Activated T-cell treated with anti-CD3 and anti-CD28 coated beads, Interleukin-2, amount 50 U/mL, for 24 hours (primary cell): ENCODE data around the gene PTF1A.

ENCODE experiments used
- DNase-seq: peaks from one replicate; pipeline ENCODE4 v3.0.0-alpha.2; 2020
- H3K27ac Mint-ChIP-seq: 2 replicates; pipeline ENCODE4 v1.8.0; 2020; ENCODE audit warnings: mild to moderate bottlenecking, mixed read lengths
- H3K27me3 Mint-ChIP-seq: 2 replicates; pipeline ENCODE4 v1.8.0; 2020; ENCODE audit warnings: mixed read lengths
- H3K36me3 Mint-ChIP-seq: 2 replicates; pipeline ENCODE4 v1.8.0; 2020; ENCODE audit warnings: low read depth, mixed read lengths
- H3K4me1 Mint-ChIP-seq: 2 replicates; pipeline ENCODE4 v1.8.0; 2020; ENCODE audit warnings: low read depth, mixed read lengths
- H3K4me3 Mint-ChIP-seq: 2 replicates; pipeline ENCODE4 v1.8.0; 2020; ENCODE audit warnings: mild to moderate bottlenecking, moderate library complexity, mixed read lengths
- H3K9me3 Mint-ChIP-seq: 2 replicates; pipeline ENCODE4 v1.8.0; 2020; ENCODE audit warnings: mixed read lengths

The PTF1A gene

GRCh38 chr10:23194966-23195845 is 3.1 kb downstream of the PTF1A start:
- H3K9me3 Mint-ChIP-seq = no peaks in the 10 kb centered on the region
- peaks cover 85% of the 10 kb centered on the region for H3K27me3 Mint-ChIP-seq
- H3K4me1 Mint-ChIP-seq = peaks cover 11% of the 10 kb centered on the region
- no peaks in the 10 kb centered on the region for H3K36me3 Mint-ChIP-seq
- no peak overlapping the region for H3K27ac Mint-ChIP-seq
- no peak for DNase-seq
- H3K4me3 Mint-ChIP-seq = no peak overlapping the region

- no peaks in the 10 kb centered on the region for H3K36me3 Mint-ChIP-seq
- no peaks in the 10 kb centered on the region for H3K9me3 Mint-ChIP-seq
- H3K4me3 Mint-ChIP-seq = no peak overlapping the region
- DNase-seq = no peak
- H3K4me1 Mint-ChIP-seq = peaks cover 11% of the 10 kb centered on the region
- peaks cover 85% of the 10 kb centered on the region for H3K27me3 Mint-ChIP-seq
- H3K27ac Mint-ChIP-seq = no peak overlapping the region
Observed at GRCh38 chr10:23195846-23196600, 3.9 kb downstream of the PTF1A start.

- no peak for DNase-seq
- Mint-ChIP-seq H3K27me3 (peaks cover 85% of the 10 kb centered on the region), H3K4me3 (no peak overlapping the region), H3K9me3 (no peaks in the 10 kb centered on the region), H3K4me1 (peaks cover 11% of the 10 kb centered on the region), H3K27ac (no peak overlapping the region), H3K36me3 (no peaks in the 10 kb centered on the region)
Observed at GRCh38 chr10:23196915-23197314, 4.8 kb downstream of the PTF1A start.

GRCh38 chr10:23197416-23197861 is 5.3 kb downstream of the PTF1A start:
- Mint-ChIP-seq H3K36me3 (no peaks in the 10 kb centered on the region), H3K4me1 (peaks cover 11% of the 10 kb centered on the region), H3K4me3 (no peak overlapping the region), H3K9me3 (no peaks in the 10 kb centered on the region), H3K27ac (no peak overlapping the region), H3K27me3 (peaks cover 88% of the 10 kb centered on the region)
- DNase-seq = no peak

- DNase-seq = no peak
- Mint-ChIP-seq H3K9me3 (no peaks in the 10 kb centered on the region), H3K36me3 (no peaks in the 10 kb centered on the region), H3K4me1 (peaks cover 11% of the 10 kb centered on the region), H3K27me3 (peaks cover 94% of the 10 kb centered on the region), H3K27ac (no peak overlapping the region), H3K4me3 (no peak overlapping the region)
Observed at GRCh38 chr10:23198610-23198939, 6.5 kb downstream of the PTF1A start.

GRCh38 chr10:23198940-23199767 is 7.0 kb downstream of the PTF1A start:
- peaks cover 95% of the 10 kb centered on the region for H3K27me3 Mint-ChIP-seq
- no peak overlapping the region for H3K4me3 Mint-ChIP-seq
- H3K27ac Mint-ChIP-seq = no peak overlapping the region
- peaks cover 9% of the 10 kb centered on the region for H3K4me1 Mint-ChIP-seq
- DNase-seq = no peak
- H3K9me3 Mint-ChIP-seq = no peaks in the 10 kb centered on the region
- H3K36me3 Mint-ChIP-seq = no peaks in the 10 kb centered on the region

- H3K4me1 Mint-ChIP-seq = peaks cover 9% of the 10 kb centered on the region
- no peaks in the 10 kb centered on the region for H3K9me3 Mint-ChIP-seq
- no peak overlapping the region for H3K4me3 Mint-ChIP-seq
- H3K27ac Mint-ChIP-seq = no peak overlapping the region
- H3K36me3 Mint-ChIP-seq = no peaks in the 10 kb centered on the region
- peaks cover 95% of the 10 kb centered on the region for H3K27me3 Mint-ChIP-seq
- DNase-seq = no peak
Observed at GRCh38 chr10:23199768-23200511, 7.8 kb downstream of the PTF1A start.

- no peak for DNase-seq
- H3K36me3 Mint-ChIP-seq = no peaks in the 10 kb centered on the region
- no peak overlapping the region for H3K27ac Mint-ChIP-seq
- peaks cover 8% of the 10 kb centered on the region for H3K4me1 Mint-ChIP-seq
- no peaks in the 10 kb centered on the region for H3K9me3 Mint-ChIP-seq
- peaks cover 94% of the 10 kb centered on the region for H3K27me3 Mint-ChIP-seq
- no peak overlapping the region for H3K4me3 Mint-ChIP-seq
Observed at GRCh38 chr10:23200586-23200985, 8.5 kb downstream of the PTF1A start.

- no peaks in the 10 kb centered on the region for H3K9me3 Mint-ChIP-seq
- no peak overlapping the region for H3K4me3 Mint-ChIP-seq
- DNase-seq = no peak
- peaks cover 91% of the 10 kb centered on the region for H3K27me3 Mint-ChIP-seq
- H3K4me1 Mint-ChIP-seq = peaks cover 8% of the 10 kb centered on the region
- H3K27ac Mint-ChIP-seq = no peak overlapping the region
- no peaks in the 10 kb centered on the region for H3K36me3 Mint-ChIP-seq
Observed at GRCh38 chr10:23200997-23201652, 9.0 kb downstream of the PTF1A start.

GRCh38 chr10:23201837-23202236 is 9.7 kb downstream of the PTF1A start:
- Mint-ChIP-seq H3K27ac (no peak overlapping the region), H3K4me3 (no peak overlapping the region)

GRCh38 chr10:23202779-23203178 is 10.7 kb downstream of the PTF1A start:
- peaks cover 84% of the 10 kb centered on the region for H3K27me3 Mint-ChIP-seq
- no peak overlapping the region for H3K27ac Mint-ChIP-seq
- no peak overlapping the region for H3K4me3 Mint-ChIP-seq
- H3K9me3 Mint-ChIP-seq = no peaks in the 10 kb centered on the region
- no peaks in the 10 kb centered on the region for H3K36me3 Mint-ChIP-seq
- H3K4me1 Mint-ChIP-seq = peaks cover 8% of the 10 kb centered on the region
- DNase-seq = no peak

More at GRCh38 chr10:23201837-23202236, 9.7 kb downstream of the PTF1A start:
- peaks cover 87% of the 10 kb centered on the region for H3K27me3 Mint-ChIP-seq
- peaks cover 8% of the 10 kb centered on the region for H3K4me1 Mint-ChIP-seq
- H3K36me3 Mint-ChIP-seq = no peaks in the 10 kb centered on the region
- H3K9me3 Mint-ChIP-seq = no peaks in the 10 kb centered on the region
- DNase-seq = no peak

GRCh38 chr10:23203369-23204325 is 11.5 kb downstream of the PTF1A start:
- H3K36me3 Mint-ChIP-seq = no peaks in the 10 kb centered on the region
- H3K27ac Mint-ChIP-seq = no peak overlapping the region
- peaks cover 77% of the 10 kb centered on the region for H3K27me3 Mint-ChIP-seq
- peaks cover 6% of the 10 kb centered on the region for H3K4me1 Mint-ChIP-seq
- H3K4me3 Mint-ChIP-seq = no peak overlapping the region
- no peak for DNase-seq
- H3K9me3 Mint-ChIP-seq = no peaks in the 10 kb centered on the region

- no peak overlapping the region for H3K27ac Mint-ChIP-seq
- H3K27me3 Mint-ChIP-seq = peaks cover 76% of the 10 kb centered on the region
- DNase-seq = no peak
Observed at GRCh38 chr10:23204773-23205172, 12.7 kb downstream of the PTF1A start.

More at GRCh38 chr10:23204773-23205172, 12.7 kb downstream of the PTF1A start:
- no peaks in the 10 kb centered on the region for H3K36me3 Mint-ChIP-seq
- peaks cover 4% of the 10 kb centered on the region for H3K4me1 Mint-ChIP-seq
- no peaks in the 10 kb centered on the region for H3K9me3 Mint-ChIP-seq
- no peak overlapping the region for H3K4me3 Mint-ChIP-seq
